GM18861 (cell line): ENCODE data around the gene SPNS1.
A peak's percentile ranks its signal among the peaks of the same experiment; 100 is the strongest.
"Not testable (repeated sequence)": the region's sequence is repeated elsewhere in the genome, so short reads cannot be mapped to it uniquely, and the experiment has no call there.

Experiments used
- ATAC-seq: cut with Tn5 transposase; IDR thresholded peaks from one replicate; pipeline ENCODE4 v1.9.1; 2021; ENCODE audit not compliant: unreplicated experiment

SPNS1 gene

DNA sequence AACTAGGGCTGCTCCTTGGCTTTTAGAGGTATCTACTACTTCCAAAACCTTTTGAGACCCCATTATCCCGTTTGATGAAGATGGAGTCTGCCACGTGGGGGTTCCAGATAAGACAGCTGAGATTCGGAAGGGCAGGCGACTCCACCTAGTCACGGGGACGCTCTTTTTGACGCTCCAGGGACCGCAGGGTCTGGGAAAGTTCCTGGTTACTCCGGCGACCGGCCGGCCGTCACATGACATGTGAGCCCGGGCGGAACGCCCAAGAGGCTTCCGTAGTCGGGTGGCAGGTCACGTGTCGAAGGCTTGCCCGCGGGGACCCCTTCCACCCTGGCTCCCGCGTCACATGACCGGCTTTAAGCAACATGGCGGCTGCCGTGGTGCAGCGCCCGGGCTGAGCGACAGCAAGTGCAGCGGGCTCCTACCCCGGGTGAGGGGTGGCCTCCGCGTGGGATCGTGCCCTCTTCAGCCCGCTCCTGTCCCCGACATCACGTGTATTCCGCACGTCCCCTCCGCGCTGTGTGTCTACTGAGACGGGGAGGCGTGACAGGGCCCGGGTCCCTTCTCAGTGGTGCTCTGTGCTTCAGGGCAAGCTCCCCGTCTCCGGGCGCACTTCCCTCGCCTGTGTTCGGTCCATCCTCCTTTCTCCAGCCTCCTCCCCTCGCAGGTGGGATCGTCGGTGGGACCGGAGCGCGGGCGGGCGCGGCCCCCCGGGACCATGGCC lies at the start of gene SPNS1:
Gene SPNS1 (plus strand): TSS at position 342 of the 721 bp plus-strand sequence. CDS start 374 bp downstream, at position 716.
- peak; percentile 80 for ATAC-seq

DNA sequence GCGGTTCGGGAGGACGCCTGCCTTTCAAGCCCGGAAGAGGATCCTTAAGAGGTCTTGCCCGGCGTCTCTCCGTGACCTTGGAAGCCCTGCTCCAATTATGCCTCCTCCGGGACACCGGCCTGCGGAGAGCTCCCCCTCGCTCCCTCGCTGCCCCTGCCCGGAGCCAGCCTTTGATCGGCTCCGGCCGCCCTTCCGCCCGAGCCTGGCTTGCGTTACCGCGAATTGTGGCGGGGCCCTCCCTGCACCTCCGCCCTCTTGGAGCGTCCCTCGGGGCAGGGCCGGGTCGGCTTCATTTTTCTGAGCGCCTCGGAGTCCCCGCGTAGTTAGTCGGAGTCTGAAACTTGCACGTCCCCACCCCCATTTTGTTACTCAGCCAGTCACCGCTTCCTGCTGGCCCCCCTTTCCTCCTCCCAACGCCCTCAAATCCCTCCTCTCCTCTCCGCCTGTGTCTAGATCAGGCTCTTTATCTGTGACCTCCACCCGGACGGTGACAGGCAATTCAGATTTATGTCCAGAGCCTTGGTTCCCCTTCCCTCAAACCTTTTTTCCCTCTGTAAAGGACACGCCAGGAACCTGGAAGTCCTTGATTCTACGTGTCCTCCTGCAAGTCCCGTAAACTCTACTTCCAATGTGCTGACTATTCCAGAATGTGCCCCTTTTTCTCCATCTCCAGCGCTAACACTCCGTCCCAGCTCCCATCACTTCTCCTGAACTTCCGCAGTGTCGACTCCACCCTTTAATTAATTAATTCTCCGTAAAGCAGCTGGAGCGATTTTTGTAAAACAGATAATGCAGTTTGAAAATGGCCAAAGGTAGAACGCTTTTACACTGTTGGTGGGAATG lies 49.0 kb upstream of the SPNS1 start:
- peak; percentile 25 for ATAC-seq

GRCh38 chr16:28926284-28926683 lies 48.3 kb upstream of the SPNS1 start:
- not testable (repeated sequence) for ATAC-seq

- ATAC-seq: no peak
Observed at GRCh38 chr16:28927815-28928214, 46.8 kb upstream of the SPNS1 start.

DNA sequence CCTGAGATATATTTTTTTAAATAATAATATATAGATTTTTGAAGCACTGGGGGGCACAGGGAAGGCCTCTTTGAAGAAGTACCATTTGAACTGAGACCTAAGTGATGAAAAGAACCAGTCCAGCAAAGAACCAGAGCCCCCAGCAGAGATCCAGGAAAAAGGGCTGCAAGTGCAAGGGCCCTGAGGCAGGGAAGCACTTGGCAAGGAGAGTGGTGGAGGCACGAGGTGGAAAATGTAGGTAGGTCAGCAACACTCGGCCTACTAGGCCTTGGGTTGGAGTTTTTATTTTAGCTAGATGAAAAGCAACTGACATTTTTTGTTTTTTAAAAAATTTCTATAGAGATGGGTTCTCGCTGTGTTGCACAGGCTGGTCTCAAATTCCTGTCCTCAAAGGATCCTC lies 44.4 kb upstream of the SPNS1 start:
- ATAC-seq: no peak

GRCh38 chr16:28930652-28931051 lies 43.9 kb upstream of the SPNS1 start:
- no peak for ATAC-seq

GRCh38 chr16:28931801-28932225 lies 42.8 kb upstream of the SPNS1 start, which contains the start of gene CD19:
TSS of gene CD19 (plus strand) at chr16:28931971. CDS start at chr16:28932001, 30 bp downstream.
- ATAC-seq: no peak

- no peak for ATAC-seq
Observed at GRCh38 chr16:28932339-28933141, 42.0 kb upstream of the SPNS1 start.

DNA sequence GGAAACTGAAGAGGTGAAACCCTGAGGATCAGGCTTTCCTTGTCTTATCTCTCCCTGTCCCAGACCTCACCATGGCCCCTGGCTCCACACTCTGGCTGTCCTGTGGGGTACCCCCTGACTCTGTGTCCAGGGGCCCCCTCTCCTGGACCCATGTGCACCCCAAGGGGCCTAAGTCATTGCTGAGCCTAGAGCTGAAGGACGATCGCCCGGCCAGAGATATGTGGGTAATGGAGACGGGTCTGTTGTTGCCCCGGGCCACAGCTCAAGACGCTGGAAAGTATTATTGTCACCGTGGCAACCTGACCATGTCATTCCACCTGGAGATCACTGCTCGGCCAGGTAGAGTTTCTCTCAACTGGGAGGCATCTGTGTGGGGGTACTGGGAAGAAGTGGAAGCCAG lies 41.4 kb upstream of the SPNS1 start:
- no peak for ATAC-seq

DNA sequence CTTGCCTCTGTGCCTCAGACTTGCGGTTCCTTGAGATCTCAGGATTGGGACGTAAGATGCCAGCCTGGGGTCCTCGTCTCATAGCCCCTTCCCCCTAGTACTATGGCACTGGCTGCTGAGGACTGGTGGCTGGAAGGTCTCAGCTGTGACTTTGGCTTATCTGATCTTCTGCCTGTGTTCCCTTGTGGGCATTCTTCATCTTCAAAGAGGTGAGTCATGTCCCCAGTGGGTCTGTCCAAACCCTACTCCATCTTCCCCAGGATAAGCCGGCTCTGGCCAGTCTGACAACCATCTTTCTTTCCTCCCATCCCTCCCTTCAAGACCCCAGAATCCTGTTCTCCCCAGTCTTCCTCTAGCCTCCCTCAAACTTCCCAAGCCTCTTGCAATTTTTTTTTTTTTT lies 39.2 kb upstream of the SPNS1 start:
- ATAC-seq: no peak

DNA sequence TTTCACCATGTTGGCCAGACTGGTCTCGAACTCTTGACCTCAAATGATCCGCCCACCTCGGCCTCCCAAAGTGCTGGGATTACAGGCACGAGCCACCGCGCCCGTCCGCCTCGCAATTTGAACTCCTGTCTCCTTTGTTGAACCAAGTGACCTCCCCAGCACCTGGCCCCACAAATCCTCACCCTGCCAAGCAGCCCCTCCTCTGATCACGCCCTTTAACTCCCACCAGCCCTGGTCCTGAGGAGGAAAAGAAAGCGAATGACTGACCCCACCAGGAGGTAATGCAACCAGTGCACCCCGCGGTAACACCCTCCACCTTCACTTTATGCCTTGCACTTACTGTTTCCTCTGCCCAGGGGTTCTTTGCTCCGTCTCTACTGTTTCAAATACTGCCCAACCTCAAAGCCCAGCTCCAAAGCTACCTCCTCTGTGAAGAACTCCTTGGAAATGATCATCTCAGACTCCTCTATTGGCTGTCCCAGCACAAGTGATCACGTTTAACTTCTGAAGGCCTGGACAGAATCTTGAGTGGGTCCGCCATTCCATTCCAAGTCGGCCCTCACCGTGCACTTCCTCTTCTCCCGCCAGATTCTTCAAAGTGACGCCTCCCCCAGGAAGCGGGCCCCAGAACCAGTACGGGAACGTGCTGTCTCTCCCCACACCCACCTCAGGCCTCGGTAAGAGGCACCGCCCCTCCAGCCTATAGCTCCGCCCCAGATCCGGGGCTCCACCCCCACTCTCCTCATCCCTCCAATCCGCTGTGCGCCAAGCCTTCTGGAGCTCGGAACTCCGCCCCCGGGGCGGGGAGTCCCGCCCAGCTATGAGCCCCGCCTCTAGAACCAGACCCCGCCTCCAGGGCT lies 38.4 kb upstream of the SPNS1 start:
- ATAC-seq: peak; percentile 68

DNA sequence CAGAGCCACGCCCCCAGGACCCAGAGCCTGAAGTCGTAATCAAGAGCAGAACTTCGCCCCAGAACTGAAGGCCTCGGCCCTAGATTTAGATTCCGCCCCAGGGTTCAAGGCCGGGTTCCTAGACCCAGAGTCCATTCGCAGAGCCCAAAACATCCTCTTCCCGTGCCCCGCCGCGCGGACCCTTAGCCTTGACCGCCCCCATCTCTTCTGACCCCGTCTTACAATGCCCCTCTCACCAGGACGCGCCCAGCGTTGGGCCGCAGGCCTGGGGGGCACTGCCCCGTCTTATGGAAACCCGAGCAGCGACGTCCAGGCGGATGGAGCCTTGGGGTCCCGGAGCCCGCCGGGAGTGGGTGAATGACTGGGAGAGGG lies 37.8 kb upstream of the SPNS1 start:
- ATAC-seq: no peak

- no peak for ATAC-seq
Observed at GRCh38 chr16:28937222-28937876, 37.2 kb upstream of the SPNS1 start.

GRCh38 chr16:28938721-28939120 lies 35.9 kb upstream of the SPNS1 start:
- no peak for ATAC-seq

DNA sequence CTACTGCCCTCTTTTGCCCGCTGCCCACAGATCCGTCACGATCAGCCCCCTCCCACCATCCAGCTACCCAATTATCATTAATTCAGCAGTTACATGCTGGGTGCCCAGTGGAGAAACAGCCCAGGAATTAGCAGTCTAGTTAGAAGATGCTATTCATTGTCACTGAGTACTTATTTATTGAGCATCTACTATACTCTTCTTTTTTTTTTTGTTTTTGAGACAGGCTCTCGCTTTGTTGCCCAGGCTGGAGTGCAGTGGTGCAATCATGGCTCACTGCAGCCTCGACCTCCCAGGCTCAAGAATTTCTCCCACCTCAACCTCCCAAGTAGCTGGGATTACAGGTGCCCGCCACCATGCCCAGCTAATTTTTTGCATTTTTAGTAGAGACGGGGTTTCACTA lies 34.8 kb upstream of the SPNS1 start:
- not testable (repeated sequence) for ATAC-seq

- ATAC-seq: no peak
Observed at GRCh38 chr16:28943281-28943680, 31.3 kb upstream of the SPNS1 start.

GRCh38 chr16:28946681-28947080 lies 27.9 kb upstream of the SPNS1 start:
- no peak for ATAC-seq

- ATAC-seq: peak; percentile 92
Observed at GRCh38 chr16:28950648-28951409, 23.7 kb upstream of the SPNS1 start, which contains the start of gene NFATC2IP. TSS of gene NFATC2IP (plus strand) at chr16:28950937. CDS start at chr16:28951012, 75 bp downstream.

GRCh38 chr16:28951410-28951943 lies 23.1 kb upstream of the SPNS1 start:
- no peak for ATAC-seq
